ENCODE data around the gene MRPL28.

DNA sequence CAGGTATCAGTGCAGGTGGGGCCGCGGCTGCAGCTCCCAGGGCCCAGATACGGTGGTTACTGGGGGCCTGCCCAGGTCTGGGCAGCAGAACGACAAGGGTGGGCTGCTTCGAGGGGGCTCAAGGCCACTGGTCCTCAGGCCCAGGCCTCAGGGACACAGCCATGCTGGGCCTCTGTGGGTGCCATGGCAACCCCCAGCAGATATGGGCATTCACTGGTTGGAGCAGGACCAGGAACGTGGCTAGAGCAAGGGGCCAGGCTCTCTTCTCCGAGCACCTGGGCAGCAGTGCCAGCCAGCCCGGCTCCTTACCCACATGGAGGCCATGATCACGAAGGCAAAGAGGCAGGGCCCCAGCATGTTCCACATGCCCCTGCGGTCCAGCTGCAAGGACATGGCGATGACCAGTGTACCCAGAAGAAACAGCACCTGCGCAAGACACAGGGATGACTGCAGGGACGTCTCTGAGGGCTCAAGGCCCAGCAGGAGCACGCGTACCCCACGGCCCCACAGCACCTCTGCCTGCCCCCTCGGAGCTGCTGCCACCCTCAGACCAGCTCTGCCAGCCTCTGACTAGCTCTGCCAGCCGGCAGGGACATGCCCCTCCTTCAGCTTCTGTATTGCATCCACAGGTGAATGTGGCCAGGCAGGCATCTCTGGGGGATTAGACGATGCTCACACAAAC lies 2.1 kb upstream of the MRPL28 start:
- TF ChIP-seq FOXA1 (IDR thresholded peaks at IDR 0.05), result no peak
- TF ChIP-seq SP1 (IDR thresholded peaks at IDR 0.05), result no peak
- TF ChIP-seq HDGF (IDR thresholded peaks at IDR 0.05; ENCODE audit: borderline replicate concordance), result no peak
- no peak for TF ChIP-seq TARDBP (IDR thresholded peaks at IDR 0.05)
- TF ChIP-seq FOXM1 (IDR thresholded peaks at IDR 0.05; ENCODE audit: borderline replicate concordance), result no peak
- no peak for TF ChIP-seq ARNT (IDR thresholded peaks at IDR 0.05)
- TF ChIP-seq SUZ12 (IDR thresholded peaks at IDR 0.05), result no peak
- TF ChIP-seq ZNF384 (IDR thresholded peaks at IDR 0.05), result no peak
- no peak for TF ChIP-seq LEF1 (IDR thresholded peaks at IDR 0.05; ENCODE audit: borderline replicate concordance)
- no peak for TF ChIP-seq NFRKB (IDR thresholded peaks at IDR 0.05)
- no peak for TF ChIP-seq ELF4 (IDR thresholded peaks at IDR 0.05)
- TF ChIP-seq, protein P1, sequence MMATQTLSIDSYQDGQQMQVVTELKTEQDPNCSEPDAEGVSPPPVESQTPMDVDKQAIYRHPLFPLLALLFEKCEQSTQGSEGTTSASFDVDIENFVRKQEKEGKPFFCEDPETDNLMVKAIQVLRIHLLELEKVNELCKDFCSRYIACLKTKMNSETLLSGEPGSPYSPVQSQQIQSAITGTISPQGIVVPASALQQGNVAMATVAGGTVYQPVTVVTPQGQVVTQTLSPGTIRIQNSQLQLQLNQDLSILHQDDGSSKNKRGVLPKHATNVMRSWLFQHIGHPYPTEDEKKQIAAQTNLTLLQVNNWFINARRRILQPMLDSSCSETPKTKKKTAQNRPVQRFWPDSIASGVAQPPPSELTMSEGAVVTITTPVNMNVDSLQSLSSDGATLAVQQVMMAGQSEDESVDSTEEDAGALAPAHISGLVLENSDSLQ (IDR thresholded peaks at IDR 0.05), result no peak
